Iris pigment epithelial cell (primary cell): ENCODE results near the gene CCDC6.
"Not testable (repeated sequence)": the region's sequence is repeated elsewhere in the genome, so short reads cannot be mapped to it uniquely, and the experiment has no call there.

Source experiments
- DNase-seq: peaks from one replicate; pipeline ENCODE4 v3.0.0-alpha.2; 2011; ENCODE audit warnings: low read depth

The CCDC6 gene

DNA sequence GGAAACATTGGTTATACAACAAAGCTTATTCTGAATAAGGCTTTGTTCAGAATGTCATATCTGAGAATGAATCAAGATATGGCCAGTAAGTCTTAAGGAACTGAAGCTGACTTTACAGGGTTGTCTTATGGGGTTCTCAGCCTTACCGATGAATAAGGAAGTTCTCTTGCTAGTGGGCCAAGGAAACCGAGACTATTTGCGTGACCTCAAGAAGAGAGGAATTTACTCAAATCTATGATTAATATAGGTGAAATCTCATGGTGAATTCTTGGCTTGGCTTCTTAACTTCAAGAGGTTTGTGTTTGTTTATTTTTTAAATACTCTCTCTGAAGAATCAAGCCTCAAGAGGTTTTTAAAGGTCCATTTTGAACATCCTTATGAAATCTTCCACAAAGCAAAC, 148.4 kb downstream of the CCDC6 start:
- peak; percentile 95 for DNase-seq

DNA sequence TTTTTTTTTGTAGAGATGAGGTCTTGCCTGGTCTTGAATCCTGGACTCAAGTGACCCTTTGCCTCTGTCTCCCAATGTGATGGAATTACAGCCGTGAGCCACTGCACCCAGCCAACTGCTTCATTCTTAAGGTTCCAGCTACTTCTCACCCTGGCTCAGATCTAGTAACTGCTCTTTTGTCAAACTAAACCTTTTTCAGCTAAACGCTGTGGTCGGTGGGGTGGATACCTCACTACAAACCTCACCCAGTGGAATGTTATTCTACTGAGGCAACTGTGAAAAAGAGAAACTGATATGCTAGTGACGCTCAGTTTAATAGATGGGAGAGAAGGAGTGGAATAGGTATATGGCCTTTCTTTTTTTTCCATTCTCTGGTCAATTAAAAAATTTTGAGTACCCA, 151.4 kb downstream of the CCDC6 start:
- DNase-seq: no peak

DNA sequence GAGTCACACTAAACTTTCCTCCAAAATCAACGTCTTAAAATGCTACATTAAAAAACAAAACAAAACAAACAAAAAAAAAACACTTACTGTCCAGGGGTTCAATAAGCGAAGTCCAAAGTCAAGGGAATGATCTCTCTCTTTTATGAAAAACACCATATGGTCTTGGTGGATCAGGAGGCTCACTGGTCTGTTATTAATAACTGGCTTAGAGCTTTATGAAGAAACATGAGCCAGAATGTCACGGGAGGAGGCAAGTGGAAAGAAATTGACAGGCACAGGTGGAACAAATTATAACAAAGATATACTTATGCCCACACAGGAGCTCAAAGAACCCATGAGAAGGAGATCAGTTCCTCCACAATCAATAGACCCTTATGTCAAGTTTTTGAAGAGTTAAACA, 153.1 kb downstream of the CCDC6 start, which contains the start of gene MRLN:
TSS of gene MRLN (minus strand) at position 189 of the 400 bp plus-strand sequence.
- no peak for DNase-seq

DNA sequence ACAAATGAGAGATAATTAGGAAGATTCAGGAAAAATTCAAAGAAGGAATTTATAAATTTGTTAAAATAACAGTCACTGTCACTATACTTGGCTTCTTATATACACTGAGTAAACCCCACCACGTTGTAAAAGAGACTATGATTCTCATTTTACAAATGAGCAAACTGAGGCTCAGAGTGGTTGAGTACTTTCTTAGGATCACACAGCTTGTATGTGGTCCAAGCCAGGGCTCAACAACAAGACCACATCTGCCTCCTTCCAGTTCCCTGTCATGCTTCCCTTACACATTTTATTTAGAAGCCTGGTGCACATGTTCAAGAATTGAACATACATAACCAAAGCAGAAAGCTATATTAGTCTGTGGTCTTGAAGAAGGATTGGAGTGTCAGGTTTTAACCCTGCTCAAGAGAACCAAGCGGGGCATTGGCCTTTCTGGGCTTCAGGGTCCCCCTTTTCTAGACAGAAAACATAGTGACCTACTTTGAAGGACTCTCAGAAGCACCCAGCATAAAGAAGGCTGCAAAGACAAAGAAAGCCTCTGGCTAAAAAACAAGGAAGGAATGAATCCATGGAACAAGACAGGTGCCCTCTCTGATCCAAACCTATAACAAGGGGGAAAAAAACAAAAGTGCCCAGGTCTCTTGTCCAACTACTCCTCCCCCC, 153.9 kb downstream of the CCDC6 start:
- no peak for DNase-seq

DNA sequence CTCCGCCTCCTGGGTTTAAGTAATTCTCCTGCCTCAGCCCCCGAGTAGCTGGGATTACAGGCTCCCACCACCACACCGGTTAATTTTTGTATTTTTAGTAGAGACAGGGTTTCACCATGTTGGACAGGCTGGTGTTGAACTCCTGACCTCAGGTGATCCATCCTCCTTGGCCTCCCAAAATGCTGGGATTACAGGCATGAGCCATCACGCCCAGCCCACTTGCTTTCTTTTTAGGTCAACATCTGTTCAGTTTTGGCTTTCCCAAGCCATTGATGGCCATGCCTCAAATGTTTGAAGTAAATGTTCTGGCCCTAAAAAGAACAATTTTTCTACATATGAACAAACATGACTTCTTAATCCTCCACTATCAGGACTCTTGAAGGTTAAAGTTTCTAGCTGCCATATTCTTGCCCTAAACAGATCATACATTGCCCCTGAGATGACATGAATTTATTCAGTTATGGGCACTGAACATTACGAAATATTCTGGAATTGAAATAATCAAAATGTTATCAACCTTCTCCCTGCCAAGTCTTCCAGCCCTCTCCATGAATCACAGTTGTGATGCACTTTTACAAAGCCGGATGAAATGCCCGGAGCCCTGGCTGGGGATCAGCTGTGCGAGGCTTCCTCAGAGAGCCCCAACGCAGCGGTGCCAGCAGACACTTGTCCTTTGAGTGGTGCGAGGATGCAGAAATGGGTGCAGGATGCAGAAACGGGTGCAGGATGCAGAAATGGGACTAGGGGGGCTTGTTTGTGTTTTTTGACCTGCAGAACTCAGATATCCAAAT, 156.0 kb downstream of the CCDC6 start:
- DNase-seq: peak; percentile 11

DNA sequence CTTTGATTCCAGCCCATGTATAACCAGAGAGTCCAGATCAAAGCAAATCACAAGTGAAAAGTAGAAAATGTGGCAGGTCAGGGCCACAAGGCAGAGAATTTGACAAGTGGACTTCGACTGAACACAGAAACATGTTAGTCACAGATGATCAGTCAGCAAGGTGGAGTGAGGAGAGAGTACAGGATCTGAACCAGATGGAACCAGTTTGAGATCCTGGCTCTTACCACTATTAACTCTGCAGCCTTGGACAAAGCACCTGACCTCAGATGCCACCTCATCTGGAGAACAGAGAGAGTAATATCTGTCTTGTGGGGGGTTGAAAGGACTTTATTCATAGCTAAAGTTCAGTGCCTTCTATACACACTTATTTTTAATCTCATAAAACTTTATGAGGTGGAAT, 157.5 kb downstream of the CCDC6 start:
- DNase-seq: no peak

DNA sequence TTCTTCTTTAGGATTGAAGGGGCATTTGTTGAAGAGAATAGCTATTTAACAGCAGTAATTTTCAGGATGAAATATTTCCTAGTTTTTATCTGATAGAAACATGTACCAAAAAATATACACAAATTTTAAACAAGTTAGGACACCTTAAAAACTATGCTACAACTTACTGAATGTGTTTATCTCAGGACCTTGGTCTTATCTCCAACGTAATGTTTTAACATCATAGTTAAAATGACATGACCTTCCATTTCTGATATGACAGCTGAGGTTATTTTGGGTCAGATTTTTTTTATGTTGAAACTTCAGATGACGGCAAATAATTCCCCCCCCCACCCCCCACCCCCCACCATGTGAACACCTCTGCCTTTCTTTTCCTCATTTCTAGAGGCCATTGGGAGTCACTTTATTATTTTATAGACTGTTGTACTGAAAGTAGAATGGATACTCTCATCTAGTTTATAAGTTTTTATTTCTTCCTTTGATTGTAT, 161.1 kb downstream of the CCDC6 start:
- no peak for DNase-seq

DNA sequence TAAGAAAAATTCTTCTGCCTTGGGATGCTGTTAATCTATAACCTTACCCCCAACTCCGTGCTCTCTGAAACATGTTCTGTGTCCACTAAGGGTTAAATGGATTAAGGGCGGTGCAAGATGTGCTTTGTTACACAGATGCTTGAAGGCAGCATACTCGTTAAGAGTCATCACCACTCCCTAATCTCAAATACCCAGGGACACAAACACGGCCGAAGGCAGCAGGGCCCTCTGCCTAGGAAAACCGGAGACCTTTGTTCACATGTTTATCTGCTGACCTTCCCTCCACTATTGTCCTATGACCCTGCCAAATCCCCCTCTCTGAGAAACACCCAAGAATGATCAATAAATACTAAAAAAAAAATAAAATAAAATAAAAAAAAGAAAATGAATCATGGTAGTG, 161.6 kb downstream of the CCDC6 start:
- DNase-seq: not testable (repeated sequence)

DNA sequence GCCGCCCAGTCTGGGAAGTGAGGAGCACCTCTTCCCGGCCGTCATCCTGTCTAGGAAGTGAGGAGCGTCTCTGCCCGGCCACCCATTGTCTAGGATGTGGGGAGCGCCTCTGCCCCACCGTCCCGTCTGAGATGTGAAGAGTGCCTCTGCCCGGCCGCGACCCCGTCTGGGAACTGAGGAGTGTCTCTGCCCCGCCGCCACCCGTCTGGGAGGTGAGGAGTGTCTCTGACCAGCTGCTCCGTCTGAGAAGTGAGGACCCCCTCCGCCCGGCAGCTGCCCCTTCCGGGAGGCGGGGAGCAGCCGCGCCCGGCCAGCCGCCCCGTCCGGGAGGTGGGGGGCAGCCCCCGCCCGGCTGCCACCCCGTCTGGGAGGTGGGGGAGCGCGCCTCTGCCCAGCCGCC, 162.2 kb downstream of the CCDC6 start:
- DNase-seq: not testable (repeated sequence)

DNA sequence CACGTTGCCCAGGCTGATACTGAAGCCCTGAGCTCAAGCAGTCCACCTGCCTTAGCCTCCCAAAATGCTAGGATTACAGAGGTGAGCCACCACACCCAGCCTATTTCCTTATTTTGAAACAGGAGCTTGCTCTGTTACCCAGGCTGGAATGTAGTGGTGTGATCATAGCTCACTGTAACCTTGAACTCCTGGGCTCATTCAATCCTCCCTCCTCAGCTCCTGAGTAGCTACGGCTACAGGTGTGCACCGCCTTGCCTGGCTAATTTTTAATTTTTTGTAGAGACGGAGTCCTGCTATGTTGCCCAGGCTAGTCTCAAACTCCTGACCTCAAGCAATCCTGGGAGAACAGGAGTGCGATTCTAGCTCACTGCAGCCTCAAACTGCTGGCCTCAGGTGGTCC, 164.8 kb downstream of the CCDC6 start:
- DNase-seq: no peak

DNA sequence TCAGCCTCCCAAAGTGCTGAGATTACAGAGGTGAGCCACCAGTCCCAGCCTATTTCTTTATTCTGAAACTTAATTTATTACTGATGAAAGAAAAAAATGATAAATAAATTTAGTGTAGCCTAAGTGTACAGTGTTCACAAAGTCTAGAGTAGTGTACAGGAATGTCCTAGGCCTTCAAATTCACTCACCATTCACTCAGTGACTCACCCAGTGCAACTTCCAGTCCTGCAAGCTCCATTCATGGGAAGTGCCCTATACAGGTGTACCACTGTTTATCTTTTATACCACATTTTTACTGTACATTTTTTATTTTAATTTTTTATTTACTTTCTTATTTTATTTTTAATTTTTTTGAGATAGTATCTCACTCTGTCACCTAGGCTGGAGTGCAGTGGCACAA, 165.3 kb downstream of the CCDC6 start:
- DNase-seq: no peak
